ENCODE measurements around the gene POMGNT2.

DNA sequence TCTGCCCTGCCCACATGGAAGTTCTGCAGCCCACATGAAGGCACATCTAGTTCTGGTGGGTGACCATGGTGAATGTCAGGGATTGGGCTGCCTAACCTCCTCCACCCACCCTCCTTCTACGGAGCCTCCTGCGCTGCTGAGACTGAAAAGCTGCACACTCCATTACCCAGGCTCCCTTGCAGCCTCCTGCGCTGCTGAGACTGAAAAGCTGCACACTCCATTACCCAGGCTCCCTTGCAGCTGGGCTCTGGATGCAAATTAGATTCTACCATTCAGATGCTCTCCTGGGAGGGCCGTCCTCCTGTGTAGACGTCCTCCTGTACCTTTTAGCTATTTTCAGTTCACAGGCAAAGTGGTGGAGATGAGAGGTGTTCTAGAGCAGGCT, 32.1 kb downstream of the POMGNT2 start:
- TF ChIP-seq, protein P1, sequence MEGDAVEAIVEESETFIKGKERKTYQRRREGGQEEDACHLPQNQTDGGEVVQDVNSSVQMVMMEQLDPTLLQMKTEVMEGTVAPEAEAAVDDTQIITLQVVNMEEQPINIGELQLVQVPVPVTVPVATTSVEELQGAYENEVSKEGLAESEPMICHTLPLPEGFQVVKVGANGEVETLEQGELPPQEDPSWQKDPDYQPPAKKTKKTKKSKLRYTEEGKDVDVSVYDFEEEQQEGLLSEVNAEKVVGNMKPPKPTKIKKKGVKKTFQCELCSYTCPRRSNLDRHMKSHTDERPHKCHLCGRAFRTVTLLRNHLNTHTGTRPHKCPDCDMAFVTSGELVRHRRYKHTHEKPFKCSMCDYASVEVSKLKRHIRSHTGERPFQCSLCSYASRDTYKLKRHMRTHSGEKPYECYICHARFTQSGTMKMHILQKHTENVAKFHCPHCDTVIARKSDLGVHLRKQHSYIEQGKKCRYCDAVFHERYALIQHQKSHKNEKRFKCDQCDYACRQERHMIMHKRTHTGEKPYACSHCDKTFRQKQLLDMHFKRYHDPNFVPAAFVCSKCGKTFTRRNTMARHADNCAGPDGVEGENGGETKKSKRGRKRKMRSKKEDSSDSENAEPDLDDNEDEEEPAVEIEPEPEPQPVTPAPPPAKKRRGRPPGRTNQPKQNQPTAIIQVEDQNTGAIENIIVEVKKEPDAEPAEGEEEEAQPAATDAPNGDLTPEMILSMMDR (IDR thresholded peaks at IDR 0.05), result no peak
- TF ChIP-seq POLR2AphosphoS5 (IDR thresholded peaks at IDR 0.05), result no peak

Measured in esophagus muscularis mucosa (tissue), 3 donors.